HepG2 (cell line): Measurements from ENCODE around the gene CD6. TPM values are rescaled to one million over a fixed set of nuclear protein-coding genes. Genes with fewer than 3 reads are reported as not detected.

Source experiments
- ATAC-seq: fragments of 200-7000 bp; cut with Tn5 transposase; 3 replicates; pipeline ENCODE4 v1.9.1; 2020; ENCODE audit warnings: mild to moderate bottlenecking, moderate library complexity
- BruUV-seq: library from RNA; stranded (reverse); fragments of 400-500 nt; replicated peaks from 2 replicates; lab custom pipeline; 2021; lab: Mats Ljungman, UMichigan
- CTCF ChIA-PET: fragments of 300-600 bp; formaldehyde crosslinking; extraction: SDS; loops from one replicate; lab custom pipeline; 2021; ENCODE audit warnings: low total read pairs, inconsistent platforms, low intra/inter-chr PET ratio; lab: Yijun Ruan, JAX
- POLR2A ChIA-PET: fragments of 350-600 bp; sonication (Branson Sonifier 250); formaldehyde crosslinking; loops from one replicate; lab custom pipeline; 2020; ENCODE audit warnings: antibody characterized with exemption, inconsistent platforms; lab: Yijun Ruan, JAX
- DNase-seq: peaks from one replicate; pipeline ENCODE4 v3.0.0-alpha.2; 2015; ENCODE audit warnings: low spot score
- FAIRE-seq: peaks from 3 replicates; lab custom pipeline; 2011; peaks lifted over from hg19 to GRCh38; lab: Jason Lieb, UNC
- H2AFZ ChIP-seq: one replicate; pipeline ENCODE4 v1.6.1; 2011; ENCODE audit warnings: low read length, inconsistent platforms
- H3K27ac ChIP-seq: fragments of 300-600 bp; 3 replicates; pipeline ENCODE4 v1.8.0; 2011; ENCODE audit warnings: mixed run types, mild to moderate bottlenecking, mixed read lengths, low read length, inconsistent platforms; ENCODE audit not compliant: insufficient read depth; ENCODE audit errors: extremely low read length
- H3K27me3 ChIP-seq, 2 experiments: fragments of 200-600 bp in 1 of 2; 2 replicates in 1 of 2; 3 replicates in 1 of 2; pipeline versions ENCODE4 v1.6.0 to v1.8.0; 2011; ENCODE audit warnings: low read length in 2 of 2, mild to moderate bottlenecking in 2 of 2, moderate library complexity in 2 of 2, inconsistent platforms in 1 of 2; ENCODE audit not compliant: insufficient read depth in 2 of 2, control insufficient read depth in 1 of 2
- H3K36me3 ChIP-seq, 2 experiments: fragments of 200-600 bp in 1 of 2; replicated peaks in 1 of 2; 2 replicates in 1 of 2; 3 replicates in 1 of 2; pipeline versions ENCODE4 v1.5.1 to v1.8.0; 2011; ENCODE audit warnings: low read length in 2 of 2, inconsistent platforms in 1 of 2; ENCODE audit not compliant: insufficient read depth in 2 of 2, control insufficient read depth in 1 of 2
- H3K4me1 ChIP-seq: 2 replicates; pipeline ENCODE4 v1.5.1; 2012; ENCODE audit warnings: low read length, inconsistent platforms; ENCODE audit not compliant: insufficient read depth
- H3K4me2 ChIP-seq: 2 replicates; pipeline ENCODE4 v1.6.0; 2011; ENCODE audit warnings: low read depth, low read length, inconsistent platforms
- H3K4me3 ChIP-seq, 3 experiments: fragments of 200-600 bp in 1 of 3; sonication (generic), shearing (Covaris generic) in 1 of 3; replicated peaks in 1 of 3; 2 replicates each; pipeline ENCODE4 v1.5.1; 2011 to 2016; ENCODE audit warnings: low read length in 3 of 3, inconsistent platforms in 2 of 3, low read depth in 2 of 3, mild to moderate bottlenecking in 2 of 3, control low read depth in 1 of 3, mixed read lengths in 1 of 3; ENCODE audit not compliant: insufficient read depth in 1 of 3
- H3K79me2 ChIP-seq: one replicate; pipeline ENCODE4 v1.6.1; 2011; ENCODE audit warnings: low read length, inconsistent platforms; ENCODE audit not compliant: insufficient read depth
- H3K9ac ChIP-seq: 2 replicates; pipeline ENCODE4 v1.6.0; 2011; ENCODE audit warnings: mild to moderate bottlenecking, low read depth, low read length, inconsistent platforms; ENCODE audit not compliant: insufficient read depth
- H3K9me3 ChIP-seq: 2 replicates; pipeline ENCODE4 v1.5.1; 2012; ENCODE audit warnings: mild to moderate bottlenecking, low read length
- H4K20me1 ChIP-seq: 2 replicates; pipeline ENCODE4 v1.6.0; 2011; ENCODE audit warnings: inconsistent platforms, mild to moderate bottlenecking, low read length, moderate library complexity; ENCODE audit not compliant: insufficient read depth
- EHMT2 ChIP-seq: fragments of 200-600 bp; sonication (generic); IDR thresholded peaks from 2 replicates; pipeline ENCODE4 v1.7.0; 2017; ENCODE audit warnings: antibody characterized with exemption, low read depth, low read length, borderline replicate concordance
- FOXA1 ChIP-seq, 2 experiments: fragments of 450-650 bp in 1 of 2; sonication (generic) in 1 of 2; formaldehyde crosslinking in 1 of 2; IDR thresholded peaks; 2 replicates each; pipeline versions ENCODE4 v1.4.0 to v1.6.1; 2016 to 2020; ENCODE audit warnings: missing genetic modification reagents in 1 of 2
- KMT2A ChIP-seq: sonication (generic); formaldehyde crosslinking; IDR thresholded peaks from 2 replicates; pipeline ENCODE4 v1.4.0; 2020; ENCODE audit warnings: missing genetic modification reagents
- MZF1 ChIP-seq: sonication (generic); formaldehyde crosslinking; IDR thresholded peaks from 2 replicates; pipeline ENCODE4 v1.8.1; 2023; ENCODE audit warnings: mild to moderate bottlenecking, missing genetic modification reagents, borderline replicate concordance
- SP1 ChIP-seq, 2 experiments: fragments of 450-650 bp in 1 of 2; sonication (generic) in 1 of 2; formaldehyde crosslinking in 1 of 2; IDR thresholded peaks; 2 replicates each; pipeline versions ENCODE4 v1.4.0 to v1.6.1; 2016 to 2020; ENCODE audit warnings: missing genetic modification reagents in 1 of 2
- SRF ChIP-seq: IDR thresholded peaks from 2 replicates; pipeline ENCODE4 v1.6.1; 2011; ENCODE audit warnings: mild to moderate bottlenecking, low read depth, low read length, moderate library complexity
- TCF7 ChIP-seq: sonication (generic); IDR thresholded peaks from 2 replicates; pipeline ENCODE4 v1.6.1; 2016; ENCODE audit warnings: antibody characterized with exemption, low read depth
- ZNF282 ChIP-seq: fragments of 450-650 bp; IDR thresholded peaks from 2 replicates; pipeline ENCODE4 v1.6.1; 2018; ENCODE audit not compliant: partially characterized antibody
- ZNF33A ChIP-seq: sonication (generic); formaldehyde crosslinking; IDR thresholded peaks from 2 replicates; pipeline ENCODE4 v1.5.1; 2020; ENCODE audit warnings: missing genetic modification reagents, mild to moderate bottlenecking, moderate library complexity, borderline replicate concordance
- ZNF607 ChIP-seq: sonication (generic); formaldehyde crosslinking; IDR thresholded peaks from 2 replicates; pipeline ENCODE4 v1.5.1; 2020; ENCODE audit warnings: missing genetic modification reagents, mild to moderate bottlenecking, borderline replicate concordance
- ZNF678 ChIP-seq: sonication (generic); formaldehyde crosslinking; IDR thresholded peaks from 2 replicates; pipeline ENCODE4 v1.4.0; 2020; ENCODE audit warnings: mild to moderate bottlenecking, missing genetic modification reagents
- WGBS: methylation state at CpG from one replicate; pipeline ENCODE4 v1.1.6; 2017; ENCODE audit warnings: low lambda C conversion rate; 5-methylcytosine and 5-hydroxymethylcytosine counted together
- in situ Hi-C: cut with HindIII; loops from 2 replicates; pipeline ENCODE4 v1.10.0; 2017; ENCODE audit warnings: low pct_unique_long_range_greater_than_20kb; ENCODE audit not compliant: extremely low pct_ligation_motif_present
- intact Hi-C: fragments of 100-400 bp; cut with micrococcal nuclease; formaldehyde crosslinking; loops from one replicate; pipeline ENCODE4 v1.10.0; 2022; ENCODE audit not compliant: unreplicated experiment
- polyA plus RNA-seq, 8 experiments: library from polyadenylated mRNA; depleted of rRNA in 3 of 8; stranded (reverse) in 7 of 8; unstranded in 1 of 8; fragments of >200 nt; fragmentation: Illumina TruSeq in 4 of 8; extraction: Trizol in 4 of 8; gene quantifications; 2 replicates each; pipeline versions ENCODE4 v1.2.1 to v1.2.3, GENCODE V29; 2011 to 2016; ENCODE audit warnings: low read depth in 4 of 8, missing spikeins in 1 of 8, mixed read lengths in 1 of 8; ENCODE audit not compliant: insufficient read depth in 1 of 8
- total RNA-seq, 5 experiments: library from RNA; depleted of rRNA; stranded (reverse); fragments of >200 nt; fragmentation: Illumina TruSeq; extraction: Trizol; gene quantifications; 2 replicates each; pipeline ENCODE4 v1.2.3, GENCODE V29; 2016; ENCODE audit warnings: low read depth in 1 of 5
- TF ChIP-seq, protein P1 (sequence below): sonication (generic); formaldehyde crosslinking; IDR thresholded peaks from 2 replicates; pipeline ENCODE4 v1.4.0; 2020; ENCODE audit warnings: missing genetic modification reagents
- TF ChIP-seq, protein P2 (sequence below): sonication (generic); formaldehyde crosslinking; IDR thresholded peaks from 2 replicates; pipeline ENCODE4 v1.4.0; 2020; ENCODE audit warnings: mild to moderate bottlenecking, missing genetic modification reagents, borderline replicate concordance

Gene CD6
- total and polyA plus RNA-seq, 2 of the 13 experiments (the other 11 are each of a cell fraction or from before 2014, with no cell fraction given) = not detected

DNA sequence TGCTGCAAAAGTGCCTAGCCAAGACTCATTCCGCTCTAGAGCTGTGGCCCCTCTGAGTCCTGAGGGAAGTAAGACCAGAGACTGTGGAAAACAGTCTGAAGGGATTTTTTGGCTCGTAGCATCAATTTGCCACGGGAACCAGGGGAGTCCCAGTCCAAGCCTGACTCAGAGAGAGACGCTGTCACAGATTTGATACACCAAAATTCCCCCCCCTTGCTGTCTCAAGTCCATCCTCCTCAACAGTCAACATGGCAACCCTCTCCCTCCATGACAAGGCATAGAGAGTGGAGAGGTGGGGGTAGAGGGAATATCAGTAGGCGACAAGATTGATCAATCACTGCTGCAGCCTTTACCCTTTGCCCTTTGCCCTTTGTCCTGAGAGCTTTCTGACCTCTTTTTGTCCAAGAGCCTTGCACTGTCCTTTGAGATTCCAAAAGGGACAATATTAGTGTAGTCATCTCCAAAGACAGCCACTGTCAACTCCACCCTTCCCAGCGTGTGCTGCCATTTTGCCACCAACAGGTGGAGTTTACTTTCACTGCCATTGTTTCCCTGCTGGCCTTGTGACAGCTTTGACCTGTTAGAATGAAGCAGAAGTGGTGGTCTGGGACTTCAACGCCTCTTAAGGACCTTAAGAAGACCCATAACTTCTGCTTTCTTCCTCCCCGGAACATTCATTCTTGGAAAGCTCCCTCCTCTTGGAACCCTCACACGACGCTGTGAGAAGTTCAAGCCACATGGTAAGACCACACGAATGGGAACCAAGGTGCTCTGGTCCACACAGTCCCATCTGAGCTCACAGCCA is 26.8 kb upstream of the CD6 start:
- POLR2A ChIA-PET = no interaction called here
- WGBS = 58% methylated on average over 11 of the region's 11 CpGs
- no peak for TF ChIP-seq TCF7
- no peak for TF ChIP-seq MZF1 (CRISPR knock-in tag)
- no peak for TF ChIP-seq ZNF33A (CRISPR knock-in tag)
- TF ChIP-seq ZNF607 = no peak
- TF ChIP-seq, protein P1, sequence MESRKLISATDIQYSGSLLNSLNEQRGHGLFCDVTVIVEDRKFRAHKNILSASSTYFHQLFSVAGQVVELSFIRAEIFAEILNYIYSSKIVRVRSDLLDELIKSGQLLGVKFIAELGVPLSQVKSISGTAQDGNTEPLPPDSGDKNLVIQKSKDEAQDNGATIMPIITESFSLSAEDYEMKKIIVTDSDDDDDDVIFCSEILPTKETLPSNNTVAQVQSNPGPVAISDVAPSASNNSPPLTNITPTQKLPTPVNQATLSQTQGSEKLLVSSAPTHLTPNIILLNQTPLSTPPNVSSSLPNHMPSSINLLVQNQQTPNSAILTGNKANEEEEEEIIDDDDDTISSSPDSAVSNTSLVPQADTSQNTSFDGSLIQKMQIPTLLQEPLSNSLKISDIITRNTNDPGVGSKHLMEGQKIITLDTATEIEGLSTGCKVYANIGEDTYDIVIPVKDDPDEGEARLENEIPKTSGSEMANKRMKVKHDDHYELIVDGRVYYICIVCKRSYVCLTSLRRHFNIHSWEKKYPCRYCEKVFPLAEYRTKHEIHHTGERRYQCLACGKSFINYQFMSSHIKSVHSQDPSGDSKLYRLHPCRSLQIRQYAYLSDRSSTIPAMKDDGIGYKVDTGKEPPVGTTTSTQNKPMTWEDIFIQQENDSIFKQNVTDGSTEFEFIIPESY (CRISPR knock-in tag) = no peak
- TF ChIP-seq KMT2A (CRISPR knock-in tag) = no peak
- TF ChIP-seq SRF = no peak
- no peak for TF ChIP-seq FOXA1 (IDR thresholded peaks at IDR 0.05)
- TF ChIP-seq FOXA1 (CRISPR knock-in tag; IDR thresholded peaks at IDR 0.05) = no peak
- no peak for TF ChIP-seq EHMT2
- no peak for TF ChIP-seq ZNF282
- TF ChIP-seq, protein P2, sequence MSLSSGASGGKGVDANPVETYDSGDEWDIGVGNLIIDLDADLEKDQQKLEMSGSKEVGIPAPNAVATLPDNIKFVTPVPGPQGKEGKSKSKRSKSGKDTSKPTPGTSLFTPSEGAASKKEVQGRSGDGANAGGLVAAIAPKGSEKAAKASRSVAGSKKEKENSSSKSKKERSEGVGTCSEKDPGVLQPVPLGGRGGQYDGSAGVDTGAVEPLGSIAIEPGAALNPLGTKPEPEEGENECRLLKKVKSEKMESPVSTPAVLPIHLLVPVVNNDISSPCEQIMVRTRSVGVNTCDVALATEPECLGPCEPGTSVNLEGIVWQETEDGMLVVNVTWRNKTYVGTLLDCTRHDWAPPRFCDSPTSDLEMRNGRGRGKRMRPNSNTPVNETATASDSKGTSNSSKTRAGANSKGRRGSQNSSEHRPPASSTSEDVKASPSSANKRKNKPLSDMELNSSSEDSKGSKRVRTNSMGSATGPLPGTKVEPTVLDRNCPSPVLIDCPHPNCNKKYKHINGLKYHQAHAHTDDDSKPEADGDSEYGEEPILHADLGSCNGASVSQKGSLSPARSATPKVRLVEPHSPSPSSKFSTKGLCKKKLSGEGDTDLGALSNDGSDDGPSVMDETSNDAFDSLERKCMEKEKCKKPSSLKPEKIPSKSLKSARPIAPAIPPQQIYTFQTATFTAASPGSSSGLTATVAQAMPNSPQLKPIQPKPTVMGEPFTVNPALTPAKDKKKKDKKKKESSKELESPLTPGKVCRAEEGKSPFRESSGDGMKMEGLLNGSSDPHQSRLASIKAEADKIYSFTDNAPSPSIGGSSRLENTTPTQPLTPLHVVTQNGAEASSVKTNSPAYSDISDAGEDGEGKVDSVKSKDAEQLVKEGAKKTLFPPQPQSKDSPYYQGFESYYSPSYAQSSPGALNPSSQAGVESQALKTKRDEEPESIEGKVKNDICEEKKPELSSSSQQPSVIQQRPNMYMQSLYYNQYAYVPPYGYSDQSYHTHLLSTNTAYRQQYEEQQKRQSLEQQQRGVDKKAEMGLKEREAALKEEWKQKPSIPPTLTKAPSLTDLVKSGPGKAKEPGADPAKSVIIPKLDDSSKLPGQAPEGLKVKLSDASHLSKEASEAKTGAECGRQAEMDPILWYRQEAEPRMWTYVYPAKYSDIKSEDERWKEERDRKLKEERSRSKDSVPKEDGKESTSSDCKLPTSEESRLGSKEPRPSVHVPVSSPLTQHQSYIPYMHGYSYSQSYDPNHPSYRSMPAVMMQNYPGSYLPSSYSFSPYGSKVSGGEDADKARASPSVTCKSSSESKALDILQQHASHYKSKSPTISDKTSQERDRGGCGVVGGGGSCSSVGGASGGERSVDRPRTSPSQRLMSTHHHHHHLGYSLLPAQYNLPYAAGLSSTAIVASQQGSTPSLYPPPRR (CRISPR knock-in tag) = no peak
- TF ChIP-seq SP1 (IDR thresholded peaks at IDR 0.05) = no peak
- no peak for TF ChIP-seq SP1 (CRISPR knock-in tag; IDR thresholded peaks at IDR 0.05)
- TF ChIP-seq ZNF678 (CRISPR knock-in tag) = no peak
- in situ Hi-C loops = no loop called here
- Histone ChIP-seq H3K27ac (no peak overlapping the region), H3K4me2 (no peak overlapping the region), H4K20me1 (no peaks in the 10 kb centered on the region), H3K4me1 (no peaks in the 10 kb centered on the region), H3K9ac (no peak overlapping the region), H2AFZ (no peak overlapping the region), H3K27me3 (peaks cover 0 to 7% of the 10 kb centered on the region in 2 experiments; a peak in 2 of 5 replicates), H3K79me2 (no peaks in the 10 kb centered on the region), H3K4me3 (no peak overlapping the region), H3K36me3 (no peaks in the 10 kb centered on the region), H3K9me3 (no peaks in the 10 kb centered on the region)
- BruUV-seq = no TSS peak
- intact Hi-C loops = no loop called here
- FAIRE-seq (no peak), DNase-seq (no peak), ATAC-seq (peak; percentile 33; the same call in 2 of the 3 replicates)
- CTCF ChIA-PET = no interaction called here
